ENCODE data around the gene SLC16A5. TPM values are rescaled to one million over a fixed set of nuclear protein-coding genes. Genes with fewer than 3 reads are reported as not detected.

The SLC16A5 gene
- total and polyA plus RNA-seq, 2 experiments from 2014 or later, result 9.9 to 47.1 TPM

Other genes starting within 250 kb of the SLC16A5 start
- gene GRIN2C, start 228.1 kb upstream of the SLC16A5 start, total RNA-seq, result 0.95 and 6.1 TPM in 2 replicates
- gene GRIN2C, start 228.1 kb upstream of the SLC16A5 start, polyA plus RNA-seq, result 0.71 and 1.1 TPM in 2 replicates
- gene FDXR, start 215.0 kb upstream of the SLC16A5 start, total RNA-seq, result 44.6 and 44.7 TPM in 2 replicates
- gene FDXR, start 215.0 kb upstream of the SLC16A5 start, polyA plus RNA-seq, result 49.9 and 55.9 TPM in 2 replicates
- 0.83 and 0.85 TPM in 2 replicates for gene FADS6, start 194.3 kb upstream of the SLC16A5 start, total RNA-seq
- 0.76 and 1.3 TPM in 2 replicates for gene FADS6, start 194.3 kb upstream of the SLC16A5 start, polyA plus RNA-seq
- 2.5 and 4.0 TPM in 2 replicates for gene USH1G, start 164.7 kb upstream of the SLC16A5 start, total RNA-seq
- 1.9 and 3.1 TPM in 2 replicates for gene USH1G, start 164.7 kb upstream of the SLC16A5 start, polyA plus RNA-seq
- not detected in 2 replicates for gene OTOP2, start 163.7 kb upstream of the SLC16A5 start, total RNA-seq
- not detected in 2 replicates for gene OTOP2, start 163.7 kb upstream of the SLC16A5 start, polyA plus RNA-seq
- not detected in 2 replicates for gene OTOP3, start 152.1 kb upstream of the SLC16A5 start, total RNA-seq
- not detected in 2 replicates for gene OTOP3, start 152.1 kb upstream of the SLC16A5 start, polyA plus RNA-seq
- gene HID1, start 115.2 kb upstream of the SLC16A5 start, total RNA-seq, result 35.2 and 46.3 TPM in 2 replicates
- gene HID1, start 115.2 kb upstream of the SLC16A5 start, polyA plus RNA-seq, result 45.4 and 57.3 TPM in 2 replicates
- gene CDR2L, start 100.3 kb upstream of the SLC16A5 start, total RNA-seq, result 15.1 and 16.4 TPM in 2 replicates
- gene CDR2L, start 100.3 kb upstream of the SLC16A5 start, polyA plus RNA-seq, result 5.9 and 8.0 TPM in 2 replicates
- gene MRPL58, start 75.3 kb upstream of the SLC16A5 start, total RNA-seq, result 44.8 and 62.9 TPM in 2 replicates
- 39.7 and 48.4 TPM in 2 replicates for gene MRPL58, start 75.3 kb upstream of the SLC16A5 start, polyA plus RNA-seq
- gene ATP5PD, start 41.0 kb upstream of the SLC16A5 start, total RNA-seq, result 411 and 666 TPM in 2 replicates
- gene ATP5PD, start 41.0 kb upstream of the SLC16A5 start, polyA plus RNA-seq, result 603 and 732 TPM in 2 replicates
- 23.9 and 24.4 TPM in 2 replicates for gene KCTD2, start 40.7 kb upstream of the SLC16A5 start, total RNA-seq
- gene KCTD2, start 40.7 kb upstream of the SLC16A5 start, polyA plus RNA-seq, result 20.7 and 22.4 TPM in 2 replicates
- 8.8 and 10.0 TPM in 2 replicates for gene ARMC7, start 22.0 kb downstream of the SLC16A5 start, total RNA-seq
- gene ARMC7, start 22.0 kb downstream of the SLC16A5 start, polyA plus RNA-seq, result 5.7 and 6.5 TPM in 2 replicates
- gene NT5C, start 43.8 kb downstream of the SLC16A5 start, total RNA-seq, result 204 and 233 TPM in 2 replicates
- gene NT5C, start 43.8 kb downstream of the SLC16A5 start, polyA plus RNA-seq, result 168 and 174 TPM in 2 replicates
- gene JPT1, start 66.6 kb downstream of the SLC16A5 start, total RNA-seq, result 175 and 209 TPM in 2 replicates
- gene JPT1, start 66.6 kb downstream of the SLC16A5 start, polyA plus RNA-seq, result 136 and 201 TPM in 2 replicates
- gene SUMO2, start 95.0 kb downstream of the SLC16A5 start, total RNA-seq, result 91.3 and 109 TPM in 2 replicates
- 485 and 542 TPM in 2 replicates for gene SUMO2, start 95.0 kb downstream of the SLC16A5 start, polyA plus RNA-seq
- 23.4 and 32.7 TPM in 2 replicates for gene NUP85, start 117.7 kb downstream of the SLC16A5 start, total RNA-seq
- gene NUP85, start 117.7 kb downstream of the SLC16A5 start, polyA plus RNA-seq, result 51.9 and 59.0 TPM in 2 replicates
- 33.5 and 35.3 TPM in 2 replicates for gene GGA3, start 173.7 kb downstream of the SLC16A5 start, total RNA-seq
- 25.6 and 30.0 TPM in 2 replicates for gene GGA3, start 173.7 kb downstream of the SLC16A5 start, polyA plus RNA-seq
- 64.8 and 81.6 TPM in 2 replicates for gene MRPS7, start 173.9 kb downstream of the SLC16A5 start, total RNA-seq
- gene MRPS7, start 173.9 kb downstream of the SLC16A5 start, polyA plus RNA-seq, result 179 and 198 TPM in 2 replicates
- gene MIF4GD, start 183.3 kb downstream of the SLC16A5 start, total RNA-seq, result 35.6 and 47.9 TPM in 2 replicates
- gene MIF4GD, start 183.3 kb downstream of the SLC16A5 start, polyA plus RNA-seq, result 75.4 and 75.8 TPM in 2 replicates
- 8.9 and 13.2 TPM in 2 replicates for gene SLC25A19, start 201.5 kb downstream of the SLC16A5 start, total RNA-seq
- gene SLC25A19, start 201.5 kb downstream of the SLC16A5 start, polyA plus RNA-seq, result 12.2 and 17.7 TPM in 2 replicates

All from cardiac muscle cell (in vitro differentiated cells and primary cell).